Ovary (tissue), 9 donors: Measurements from ENCODE around the gene PAN3. TPM values are rescaled to one million over a fixed set of nuclear protein-coding genes. Genes with fewer than 3 reads are reported as not detected.

Experiments
- DNase-seq, 5 donors: peaks; one replicate each; pipeline ENCODE4 v3.0.0-alpha.2; 2019 to 2020
- H3K27ac ChIP-seq, 2 donors: fragments of 200-600 bp; one replicate each; pipeline versions ENCODE4 v1.5.1 to v1.8.0; 2019 to 2022
- H3K27me3 ChIP-seq: fragments of 200-600 bp; one replicate; pipeline ENCODE4 v1.8.0; 2022
- H3K36me3 ChIP-seq: fragments of 200-600 bp; sonication (generic); one replicate; pipeline ENCODE4 v1.5.1; 2019
- H3K4me1 ChIP-seq: one replicate; pipeline ENCODE4 v1.8.1; 2013; ENCODE audit warnings: mild to moderate bottlenecking, moderate library complexity; ENCODE audit not compliant: insufficient read depth
- H3K4me3 ChIP-seq: fragments of 200-600 bp; sonication (generic); one replicate; pipeline ENCODE4 v1.5.1; 2017
- H3K9me3 ChIP-seq, 2 donors: fragments of 200-600 bp in 1 of 2; sonication (generic) in 1 of 2; one replicate each; pipeline versions ENCODE4 v1.5.1 to v1.8.1; 2013 to 2019; ENCODE audit warnings: mild to moderate bottlenecking in 1 of 2, moderate library complexity in 1 of 2
- CTCF ChIP-seq, 3 donors: fragments of 450-650 bp in 2 of 3; fragments of 200-600 bp in 1 of 3; IDR thresholded peaks; one replicate each; pipeline versions ENCODE4 v1.5.1 to v1.8.0; 2016 to 2022; ENCODE audit warnings: antibody characterized with exemption in 3 of 3, mild to moderate bottlenecking in 1 of 3
- EP300 ChIP-seq: sonication (generic); formaldehyde crosslinking; IDR thresholded peaks from one replicate; pipeline ENCODE4 v1.6.1; 2017; ENCODE audit warnings: antibody characterized with exemption
- POLR2A ChIP-seq: fragments of 450-650 bp; IDR thresholded peaks from one replicate; pipeline ENCODE4 v1.6.1; 2017; ENCODE audit warnings: antibody characterized with exemption, mild to moderate bottlenecking, moderate library complexity
- WGBS, 3 donors: extraction: QIAGEN DNeasy Blood & Tissue Kit in 1 of 3; methylation state at CpG; one replicate each; pipeline versions ENCODE4 v1.1.5 to v1.1.7; 2013 to 2017; 5-methylcytosine and 5-hydroxymethylcytosine counted together
- intact Hi-C, 4 donors: fragments of 100-400 bp; cut with DNase I; formaldehyde crosslinking; loops; one replicate each; pipeline versions ENCODE4 v1.11.0 to v1.15.1; 2022 to 2023
- polyA plus RNA-seq, 2 donors: library from polyadenylated mRNA; stranded (reverse); fragments of 200-250 nt in 1 of 2; fragments of 350-450 nt in 1 of 2; fragmentation: Illumina TruSeq in 1 of 2; extraction: RNeasy Lipid Tissue Mini Kit (QIAGEN cat#74804) in 1 of 2; gene quantifications; one replicate each; pipeline ENCODE4 v1.2.3, GENCODE V29; 2013 to 2014
- total RNA-seq, 7 donors: library from RNA; depleted of rRNA in 2 of 7; stranded (reverse); fragments of >200 nt in 2 of 7; fragmentation: NEBNext Ultra II Directional in 3 of 7; extraction: Animal tissue kit (Norgen Biotek cat#: 25700) in 3 of 7; gene quantifications; one replicate each; pipeline versions ENCODE4 v1.1.0 to v1.2.4, GENCODE V29; 2016 to 2023
- donor health status: DM: no; HTN: no; CAD: no; lungs with moderate emphysema.
- donor health status: DM: no; HTN: no; CAD: no.
- donor health status: Bipolar disorder and iron deficiency.
- donor health status: DM: yes; HTN: yes; CAD: no.
- donor health status: DM: no; HTN: no; CAD: no.
- donor health status: DM: yes; HTN: yes; CAD: no.

PAN3 gene
- total and polyA plus RNA-seq, 9 donors: 13.2 to 40.7 (median 35.7) TPM

GRCh38 chr13:28172947-28173346, 34.6 kb downstream of the PAN3 start:
- H3K36me3 ChIP-seq: no peaks in the 10 kb centered on the region
- no peak overlapping the region for H3K4me3 ChIP-seq
- intact Hi-C loops: no loop called here
- 23 to 40% (median 35%) methylated on average over 2 of the region's 2 CpGs for WGBS, 3 donors
- no peaks in the 10 kb centered on the region for H3K9me3 ChIP-seq
- no peak overlapping the region for H3K27ac ChIP-seq
- H3K4me1 ChIP-seq: no peaks in the 10 kb centered on the region
- DNase-seq: no peak
- no peak for TF ChIP-seq POLR2A
- no peaks in the 10 kb centered on the region for H3K27me3 ChIP-seq

- no peaks in the 10 kb centered on the region for H3K9me3 ChIP-seq
- no peaks in the 10 kb centered on the region for H3K4me1 ChIP-seq
- H3K27ac ChIP-seq: no peak overlapping the region
- TF ChIP-seq EP300 (no peak), POLR2A (no peak), CTCF (IDR thresholded peaks at IDR 0.05) (no peak)
- no peak for DNase-seq
- H3K27me3 ChIP-seq: no peaks in the 10 kb centered on the region
- H3K36me3 ChIP-seq: no peaks in the 10 kb centered on the region
- intact Hi-C loops: no loop called here
- no peak overlapping the region for H3K4me3 ChIP-seq
Measured at GRCh38 chr13:28173793-28174192, 35.4 kb downstream of the PAN3 start.

- no peaks in the 10 kb centered on the region for H3K36me3 ChIP-seq
- no peak for DNase-seq
- no peak for TF ChIP-seq EP300
- no peak for TF ChIP-seq POLR2A
- TF ChIP-seq CTCF (IDR thresholded peaks at IDR 0.05): no peak
- no peak overlapping the region for H3K27ac ChIP-seq
- H3K4me1 ChIP-seq: no peaks in the 10 kb centered on the region
- H3K27me3 ChIP-seq: no peaks in the 10 kb centered on the region
- H3K4me3 ChIP-seq: no peak overlapping the region
- no peaks in the 10 kb centered on the region for H3K9me3 ChIP-seq
- intact Hi-C loops: no loop called here
Measured at GRCh38 chr13:28177327-28177726, 39.0 kb downstream of the PAN3 start.

- TF ChIP-seq CTCF (IDR thresholded peaks at IDR 0.05): no peak
- no peak for TF ChIP-seq EP300
- no peak for TF ChIP-seq POLR2A
- Histone ChIP-seq H3K4me1 (no peaks in the 10 kb centered on the region), H3K9me3 (no peaks in the 10 kb centered on the region), H3K27ac (no peak overlapping the region), H3K27me3 (no peaks in the 10 kb centered on the region), H3K4me3 (no peak overlapping the region), H3K36me3 (no peaks in the 10 kb centered on the region)
- whole genome bisulfite sequencing, 3 donors: 93 to 100% (median 100%) methylated on average over 1 of the region's 1 CpG
- intact Hi-C loops: no loop called here
- DNase-seq: no peak
Measured at GRCh38 chr13:28177877-28178276, 39.5 kb downstream of the PAN3 start.

GRCh38 chr13:28179974-28180373, 41.6 kb downstream of the PAN3 start:
- H3K4me3 ChIP-seq: no peak overlapping the region
- intact Hi-C loops: no loop called here

More at GRCh38 chr13:28179974-28180373, 41.6 kb downstream of the PAN3 start:
- H3K9me3 ChIP-seq: no peaks in the 10 kb centered on the region
- TF ChIP-seq CTCF (IDR thresholded peaks at IDR 0.05) (no peak), POLR2A (no peak), EP300 (no peak)
- DNase-seq: no peak
- H3K27me3 ChIP-seq: no peaks in the 10 kb centered on the region
- no peaks in the 10 kb centered on the region for H3K4me1 ChIP-seq
- H3K27ac ChIP-seq: no peak overlapping the region
- H3K36me3 ChIP-seq: no peaks in the 10 kb centered on the region
